ENCODE results near the gene RNF222. TPM values are rescaled to one million over a fixed set of nuclear protein-coding genes. Genes with fewer than 3 reads are reported as not detected.

The RNF222 gene
- total and polyA plus RNA-seq, 10 of the 15 experiments (the other 5 are each of a cell fraction or from before 2014, with no cell fraction given): not detected

DNA sequence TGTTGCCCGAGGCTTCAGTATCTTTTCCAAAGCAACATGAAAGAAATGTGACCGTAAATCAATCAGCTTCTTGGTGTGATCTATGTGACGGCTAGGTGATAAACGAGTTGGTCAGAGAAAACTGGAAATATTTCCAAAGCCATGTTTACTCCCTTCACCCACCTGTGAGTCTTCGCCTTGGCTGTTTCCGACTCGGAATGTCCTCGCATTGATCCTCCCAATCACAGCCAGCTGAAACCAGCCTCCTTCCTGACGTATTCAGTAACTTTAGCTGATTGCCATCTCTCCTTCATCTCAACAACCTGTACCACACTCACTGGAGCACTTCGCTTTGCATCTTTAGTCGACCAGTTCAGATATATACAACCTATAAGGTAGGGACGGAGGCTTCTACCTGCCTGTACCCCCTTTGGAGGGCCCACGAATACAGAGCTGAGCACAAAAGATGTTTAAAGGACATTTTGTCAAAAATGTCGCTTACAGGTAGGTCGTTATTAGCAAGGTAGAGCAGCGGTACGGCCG, 21.8 kb downstream of the RNF222 start:
- ChIA-PET SMC1A (ENCODE audit: uncharacterized antibody, unreplicated experiment) (interaction anchor here (1.6 kb wide), 1 partner anchor 126 kb away, joined by 4 read pairs; no protein-coding TSS in a partner anchor), POLR2A (interaction anchor here (0.6 to 2.0 kb wide), 5 partner anchors 9 to 1360 kb away, joined by 3 to 7 read pairs (median 5); partner anchors contain the start of gene SLC25A35), CTCF (interaction anchor here (0.6 to 2.0 kb wide), 12 partner anchors 12 to 622 kb away, joined by 3 to 10 read pairs (median 4); partner anchors contain the start of gene NDEL1), RAD21 (ENCODE audit: unreplicated experiment) (interaction anchor here (1.0 to 1.3 kb wide), 2 partner anchors 12 to 80 kb away, joined by 4 read pairs; partner anchors contain the start of gene SLC25A35)
- FAIRE-seq (no peak), ATAC-seq (peak; percentile 4; the same call in 2 of the 3 replicates), DNase-seq (ENCODE audit: low read depth, low spot score) (no peak)
- Histone ChIP-seq H4K20me1 (ENCODE audit: control insufficient read depth, insufficient read depth) (peaks cover 4% of the 10 kb centered on the region), H2AFZ (ENCODE audit: control insufficient read depth, low read depth, low read length) (peak overlapping the region; percentile 53), H3K4me2 (ENCODE audit: control insufficient read depth, insufficient read depth) (peak overlapping the region; percentile 84), H3K27ac (ENCODE audit: control insufficient read depth, insufficient read depth) (peak overlapping the region; percentile 72), H3K27me3 (replicated peaks in 1 of 2; ENCODE audit: control insufficient read depth in 2 of 2, insufficient read depth in 2 of 2, low read length in 1 of 2) (no peaks in the 10 kb centered on the region), H3K4me3 (peak overlapping the region; percentile 88), H3K9ac (ENCODE audit: control insufficient read depth, insufficient read depth, low read length) (peak overlapping the region; percentile 85), H3K79me2 (ENCODE audit: control insufficient read depth, insufficient read depth, low read length) (peaks cover 25% of the 10 kb centered on the region), H3K36me3 (ENCODE audit: control insufficient read depth in 2 of 2, insufficient read depth in 2 of 2, low read length in 1 of 2) (peaks cover 9 to 30% of the 10 kb centered on the region in 2 experiments), H3K4me1 (ENCODE audit: control insufficient read depth, insufficient read depth, low read length) (peaks cover 3% of the 10 kb centered on the region), H3K9me3 (replicated peaks; ENCODE audit: control insufficient read depth, insufficient read depth, low read length) (no peaks in the 10 kb centered on the region; the same call in 2 of the 3 replicates)
- TF ChIP-seq SMAD1 (IDR thresholded peaks at IDR 0.05; ENCODE audit: low read depth, partially characterized antibody) (no peak), NFXL1 (IDR thresholded peaks at IDR 0.05; ENCODE audit: borderline replicate concordance) (no peak), IKZF2 (IDR thresholded peaks at IDR 0.05) (no peak), TAF1 (IDR thresholded peaks at IDR 0.05; ENCODE audit: borderline replicate concordance, low read depth, low read length) (no peak), NBN (IDR thresholded peaks at IDR 0.05) (no peak), CBFB (IDR thresholded peaks at IDR 0.05; ENCODE audit: low read depth) (no peak), STAT3 (IDR thresholded peaks at IDR 0.05; ENCODE audit: low read depth, low read length) (no peak), TBL1XR1 (IDR thresholded peaks at IDR 0.05; ENCODE audit: low read depth, low read length) (no peak), ATF7 (IDR thresholded peaks at IDR 0.05; ENCODE audit: low read depth) (no peak), RUNX3 (IDR thresholded peaks at IDR 0.05; ENCODE audit: low read length) (no peak), HDAC6 (IDR thresholded peaks at IDR 0.05; ENCODE audit: unreplicated experiment) (no peak), BCL3 (IDR thresholded peaks at IDR 0.05; ENCODE audit: borderline replicate concordance, insufficient read depth, low read depth, low read length, poor library complexity, severe bottlenecking) (no peak), BCLAF1 (IDR thresholded peaks at IDR 0.05) (no peak), CUX1 (IDR thresholded peaks at IDR 0.05; ENCODE audit: insufficient replicate concordance, low read depth, low read length) (no peak)
- intact Hi-C loops (cut with micrococcal nuclease; ENCODE audit: unreplicated experiment) (no loop called here), in situ Hi-C loops (cut with MboI) (no loop called here)
- WGBS (ENCODE audit: insufficient coverage, insufficient replicate concordance, low lambda C conversion rate, missing lambda C conversion rate): 67% methylated on average over 17 of the region's 18 CpGs
- BruUV-seq (replicated peaks): no TSS peak
